ENCODE measurements around the gene MED13L. TPM values are rescaled to one million over a fixed set of nuclear protein-coding genes. Genes with fewer than 3 reads are reported as not detected.

Gene MED13L
- total RNA-seq, result 73.7 and 88.9 TPM in 2 replicates

GRCh38 chr12:116277467-116278278 lies at the start of gene MED13L:
TSS of gene MED13L (minus strand) at chr12:116277693. CDS start at chr12:116277131, 562 bp downstream.

All from smooth muscle cell of the pulmonary artery (primary cell).